ENCODE results near the gene MYT1.

DNA sequence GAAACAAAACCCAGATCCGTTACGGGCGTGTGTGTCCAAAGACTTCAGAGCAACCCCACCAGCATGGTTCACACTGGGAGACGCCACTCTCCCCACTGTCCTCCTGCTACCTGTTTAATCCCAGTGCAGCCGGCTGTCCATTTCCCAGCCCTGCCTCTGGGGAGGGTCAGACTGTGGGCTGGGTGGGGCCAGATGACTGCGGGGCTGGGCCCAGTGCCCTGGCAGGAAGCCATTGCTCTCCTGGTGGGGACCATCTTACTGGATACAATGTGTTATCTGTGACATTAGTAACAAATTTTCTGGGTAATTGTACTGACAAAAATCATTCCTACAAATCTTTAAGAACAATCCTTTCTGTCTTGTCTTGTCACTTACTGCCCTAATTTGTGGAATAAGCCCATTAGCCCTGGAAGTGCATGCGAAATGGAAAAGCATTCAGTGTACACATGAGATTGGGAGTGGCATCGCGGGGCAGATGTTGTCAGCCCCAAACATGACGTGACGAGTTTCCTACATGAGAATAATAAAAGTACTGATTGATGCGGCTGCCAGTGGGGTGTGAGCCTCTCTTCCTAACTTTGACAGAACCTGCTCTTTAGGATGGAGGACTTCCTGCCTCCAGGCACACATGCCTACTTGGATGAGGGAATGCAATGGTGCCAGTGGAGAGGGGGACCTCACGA, 53.4 kb downstream of the MYT1 start:
- TF ChIP-seq POLR2AphosphoS5 (IDR thresholded peaks at IDR 0.05) (no peak), POLR2A (IDR thresholded peaks at IDR 0.05) (no peak)
- TF ChIP-seq, protein P1, sequence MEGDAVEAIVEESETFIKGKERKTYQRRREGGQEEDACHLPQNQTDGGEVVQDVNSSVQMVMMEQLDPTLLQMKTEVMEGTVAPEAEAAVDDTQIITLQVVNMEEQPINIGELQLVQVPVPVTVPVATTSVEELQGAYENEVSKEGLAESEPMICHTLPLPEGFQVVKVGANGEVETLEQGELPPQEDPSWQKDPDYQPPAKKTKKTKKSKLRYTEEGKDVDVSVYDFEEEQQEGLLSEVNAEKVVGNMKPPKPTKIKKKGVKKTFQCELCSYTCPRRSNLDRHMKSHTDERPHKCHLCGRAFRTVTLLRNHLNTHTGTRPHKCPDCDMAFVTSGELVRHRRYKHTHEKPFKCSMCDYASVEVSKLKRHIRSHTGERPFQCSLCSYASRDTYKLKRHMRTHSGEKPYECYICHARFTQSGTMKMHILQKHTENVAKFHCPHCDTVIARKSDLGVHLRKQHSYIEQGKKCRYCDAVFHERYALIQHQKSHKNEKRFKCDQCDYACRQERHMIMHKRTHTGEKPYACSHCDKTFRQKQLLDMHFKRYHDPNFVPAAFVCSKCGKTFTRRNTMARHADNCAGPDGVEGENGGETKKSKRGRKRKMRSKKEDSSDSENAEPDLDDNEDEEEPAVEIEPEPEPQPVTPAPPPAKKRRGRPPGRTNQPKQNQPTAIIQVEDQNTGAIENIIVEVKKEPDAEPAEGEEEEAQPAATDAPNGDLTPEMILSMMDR (IDR thresholded peaks at IDR 0.05), result no peak
